HCT116 (cell line): ENCODE results near the gene PKNOX2. TPM values are rescaled to one million over a fixed set of nuclear protein-coding genes. Genes with fewer than 3 reads are reported as not detected.

ENCODE experiments used
- ATAC-seq: fragments of 200-7000 bp; cut with Tn5 transposase; 2 replicates; pipeline ENCODE4 v1.9.1; 2020; ENCODE audit warnings: mild to moderate bottlenecking, moderate library complexity
- BruUV-seq: library from RNA; stranded (reverse); fragments of 400-500 nt; replicated peaks from 2 replicates; lab custom pipeline; 2021; lab: Mats Ljungman, UMichigan
- CTCF ChIA-PET: fragments of 300-600 bp; sonication (Branson Sonifier 250); formaldehyde crosslinking; loops from one replicate; lab custom pipeline; 2021; ENCODE audit warnings: antibody characterized with exemption; lab: Charles Lee
- POLR2A ChIA-PET: fragments of 300-600, 350-600 bp; sonication (Branson Sonifier 250); formaldehyde crosslinking; loops from one replicate; lab custom pipeline; 2021; ENCODE audit warnings: antibody characterized with exemption; lab: Charles Lee
- RAD21 ChIA-PET, 2 experiments: fragments of 300-600 bp; sonication (Branson Sonifier 250); formaldehyde crosslinking; loops; one replicate each; lab custom pipeline; 2023; ENCODE audit warnings: low total read pairs in 2 of 2; ENCODE audit not compliant: uncharacterized antibody in 2 of 2, unreplicated experiment in 2 of 2, low non-redundant PET in 1 of 2; lab: Charles Lee
- DNase-seq: peaks from one replicate; pipeline ENCODE4 v3.0.0-alpha.2; 2010; ENCODE audit warnings: low read depth, low spot score
- H2AFZ ChIP-seq: fragments of 200-600 bp; shearing (Covaris generic), sonication (generic); 2 replicates; pipeline ENCODE4 v1.6.1; 2017; ENCODE audit warnings: low read depth, mixed run types, mixed read lengths, antibody characterized with exemption, low read length; ENCODE audit not compliant: poor library complexity, severe bottlenecking
- H3K27ac ChIP-seq: 2 replicates; pipeline ENCODE4 v1.5.1; 2012; ENCODE audit warnings: low read depth, low read length
- H3K27me3 ChIP-seq: fragments of 200-600 bp; sonication (generic); 2 replicates; pipeline ENCODE4 v1.6.1; 2016; ENCODE audit warnings: mixed run types, low read length, mixed read lengths; ENCODE audit not compliant: insufficient read depth
- H3K36me3 ChIP-seq, 2 experiments: fragments of 200-500 bp in 1 of 2; fragments of 200-600 bp in 1 of 2; sonication (Bioruptor generic) in 1 of 2; sonication (generic) in 1 of 2; 2 replicates each; pipeline versions ENCODE4 v1.5.1 to v1.6.1; 2014 to 2016; ENCODE audit warnings: low read length in 2 of 2, inconsistent platforms in 1 of 2, mixed read lengths in 1 of 2, mixed run types in 1 of 2; ENCODE audit not compliant: insufficient read depth in 2 of 2, control insufficient read depth in 1 of 2
- H3K4me1 ChIP-seq, 2 experiments: fragments of 200-600 bp in 1 of 2; sonication (generic) in 1 of 2; 2 replicates each; pipeline versions ENCODE4 v1.5.1 to v1.6.1; 2012 to 2017; ENCODE audit warnings: low read length in 2 of 2, inconsistent platforms in 1 of 2, mild to moderate bottlenecking in 1 of 2, mixed read lengths in 1 of 2, mixed run types in 1 of 2, moderate library complexity in 1 of 2; ENCODE audit not compliant: insufficient read depth in 2 of 2, control insufficient read depth in 1 of 2
- H3K4me2 ChIP-seq: fragments of 200-600 bp; sonication (generic); 2 replicates; pipeline ENCODE4 v1.6.1; 2017; ENCODE audit warnings: mixed run types, low read length, mixed read lengths
- H3K4me3 ChIP-seq, 2 experiments: fragments of 200-600 bp in 1 of 2; sonication (generic) in 1 of 2; replicated peaks in 1 of 2; 2 replicates each; pipeline ENCODE4 v1.5.1; 2011 to 2016; ENCODE audit warnings: low read length in 2 of 2, control low read depth in 1 of 2, low read depth in 1 of 2, mild to moderate bottlenecking in 1 of 2, mixed read lengths in 1 of 2, mixed run types in 1 of 2
- H3K79me2 ChIP-seq: fragments of 200-600 bp; sonication (generic); 2 replicates; pipeline ENCODE4 v1.6.1; 2017; ENCODE audit warnings: mild to moderate bottlenecking, mixed run types, low read length, moderate library complexity, mixed read lengths; ENCODE audit not compliant: insufficient read depth
- H3K9ac ChIP-seq: fragments of 200-600 bp; sonication (generic); 2 replicates; pipeline ENCODE4 v1.6.1; 2016; ENCODE audit warnings: low read length, mixed read lengths
- H3K9me2 ChIP-seq: fragments of 200-600 bp; sonication (generic), shearing (Covaris generic); 2 replicates; pipeline ENCODE4 v1.6.1; 2017; ENCODE audit warnings: mixed run types, mild to moderate bottlenecking, moderate library complexity; ENCODE audit not compliant: insufficient read depth
- H3K9me3 ChIP-seq, 2 experiments: fragments of 200-500 bp in 1 of 2; fragments of 200-600 bp in 1 of 2; sonication (Bioruptor generic) in 1 of 2; sonication (generic) in 1 of 2; 2 replicates each; pipeline ENCODE4 v1.6.1; 2014 to 2017; ENCODE audit warnings: low read length in 2 of 2, mixed read lengths in 2 of 2, inconsistent platforms in 1 of 2, low read depth in 1 of 2, mild to moderate bottlenecking in 1 of 2, mixed run types in 1 of 2, moderate library complexity in 1 of 2; ENCODE audit not compliant: control insufficient read depth in 1 of 2, insufficient read depth in 1 of 2
- H4K20me1 ChIP-seq: fragments of 200-600 bp; sonication (generic), shearing (Covaris generic); 2 replicates; pipeline ENCODE4 v1.6.1; 2017; ENCODE audit warnings: mixed run types, mild to moderate bottlenecking, moderate library complexity; ENCODE audit not compliant: insufficient read depth
- CEBPB ChIP-seq: IDR thresholded peaks from 2 replicates; pipeline ENCODE4 v1.6.1; 2012; ENCODE audit warnings: low read depth
- EGR1 ChIP-seq: IDR thresholded peaks from 2 replicates; pipeline ENCODE4 v1.6.1; 2012; ENCODE audit warnings: low read depth
- EZH2 ChIP-seq: fragments of 200-600 bp; sonication (generic); IDR thresholded peaks from 2 replicates; pipeline ENCODE4 v1.6.1; 2017; ENCODE audit warnings: antibody characterized with exemption, mixed run types
- EZH2phosphoT487 ChIP-seq: fragments of 200-600 bp; IDR thresholded peaks from 2 replicates; pipeline ENCODE4 v1.6.1; 2018; ENCODE audit warnings: antibody characterized with exemption, borderline replicate concordance
- POLR2AphosphoS5 ChIP-seq: IDR thresholded peaks from 2 replicates; pipeline ENCODE4 v1.6.1; 2011; ENCODE audit warnings: mild to moderate bottlenecking, low read depth, low read length, moderate library complexity
- RAD21 ChIP-seq: IDR thresholded peaks from 2 replicates; pipeline ENCODE4 v1.6.1; 2012; ENCODE audit warnings: low read depth, mild to moderate bottlenecking
- SP1 ChIP-seq: IDR thresholded peaks from 2 replicates; pipeline ENCODE4 v1.6.1; 2012; ENCODE audit warnings: low read depth
- TCF7L2 ChIP-seq: IDR thresholded peaks from 2 replicates; pipeline ENCODE4 v1.7.0; 2011; ENCODE audit warnings: borderline replicate concordance, inconsistent platforms; ENCODE audit not compliant: insufficient read depth, insufficient read length; ENCODE audit errors: extremely low read depth
- ZFX ChIP-seq: fragments of 450-650 bp; IDR thresholded peaks from 2 replicates; pipeline ENCODE4 v1.6.1; 2017
- ZNF274 ChIP-seq: fragments of 200-500 bp; sonication (Bioruptor generic); IDR thresholded peaks from 2 replicates; pipeline ENCODE4 v1.6.1; 2014; ENCODE audit warnings: mild to moderate bottlenecking, low read depth, low read length, inconsistent platforms
- intact Hi-C: fragments of 100-400 bp; cut with micrococcal nuclease; formaldehyde crosslinking; loops from 2 replicates; pipeline ENCODE4 v1.10.0; 2022
- total RNA-seq: library from RNA; stranded (reverse); gene quantifications from one replicate; pipeline ENCODE4 v1.2.1, GENCODE V29; 2021; ENCODE audit not compliant: unreplicated experiment
- TF ChIP-seq, protein P1 (sequence below): IDR thresholded peaks from 2 replicates; pipeline ENCODE4 v1.6.1; 2012
- TF ChIP-seq, protein P2 (sequence below): IDR thresholded peaks from 2 replicates; pipeline ENCODE4 v1.6.1; 2012; ENCODE audit warnings: low read depth

PKNOX2 gene
- total RNA-seq, 1 experiment from 2014 or later: 0.20 TPM

DNA sequence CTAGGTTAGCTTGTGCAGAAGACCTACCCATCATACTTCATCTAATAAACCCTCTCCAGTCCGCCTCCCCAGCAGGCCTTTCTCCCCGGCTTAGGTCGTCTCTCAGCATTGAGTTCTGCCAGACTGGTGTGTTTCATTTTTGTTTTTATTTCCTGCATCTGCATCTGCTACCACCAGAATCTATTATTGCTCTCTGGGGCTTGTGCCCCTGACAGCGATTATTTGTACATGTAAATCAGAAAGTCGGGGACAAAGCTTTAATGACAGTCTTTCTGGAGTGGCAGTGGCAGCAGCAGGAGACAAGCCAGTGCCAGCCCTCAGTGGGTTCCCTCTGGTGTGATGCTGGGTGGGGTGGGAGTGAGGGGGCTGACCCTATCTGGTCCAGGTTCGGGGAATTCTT lies 127.5 kb downstream of the PKNOX2 start:
- no peak overlapping the region for H2AFZ ChIP-seq
- no peaks in the 10 kb centered on the region for H4K20me1 ChIP-seq
- no peaks in the 10 kb centered on the region for H3K9me3 ChIP-seq
- H3K27me3 ChIP-seq: peaks cover 68% of the 10 kb centered on the region
- BruUV-seq: no TSS peak
- TF ChIP-seq TCF7L2 (no peak), EZH2 (no peak), RAD21 (no peak), ZNF274 (no peak), EZH2phosphoT487 (no peak), POLR2AphosphoS5 (no peak), ZFX (no peak), CEBPB (no peak), EGR1 (no peak)
- TF ChIP-seq, protein P1, sequence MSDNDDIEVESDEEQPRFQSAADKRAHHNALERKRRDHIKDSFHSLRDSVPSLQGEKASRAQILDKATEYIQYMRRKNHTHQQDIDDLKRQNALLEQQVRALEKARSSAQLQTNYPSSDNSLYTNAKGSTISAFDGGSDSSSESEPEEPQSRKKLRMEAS: no peak
- TF ChIP-seq, all 23 proteins: peak for 0
- RAD21 ChIA-PET: no interaction called here
- DNase-seq (no peak), ATAC-seq (no peak)
- H3K36me3 ChIP-seq: no peaks in the 10 kb centered on the region
- POLR2A ChIA-PET: no interaction called here
- H3K9me2 ChIP-seq: no peaks in the 10 kb centered on the region
- no peak overlapping the region for H3K4me3 ChIP-seq
- H3K9ac ChIP-seq: no peak overlapping the region
- H3K79me2 ChIP-seq: no peaks in the 10 kb centered on the region
- CTCF ChIA-PET: no interaction called here
- intact Hi-C loops: no loop called here
- H3K4me2 ChIP-seq: no peak overlapping the region
- H3K27ac ChIP-seq: no peak overlapping the region
- H3K4me1 ChIP-seq: no peaks in the 10 kb centered on the region

DNA sequence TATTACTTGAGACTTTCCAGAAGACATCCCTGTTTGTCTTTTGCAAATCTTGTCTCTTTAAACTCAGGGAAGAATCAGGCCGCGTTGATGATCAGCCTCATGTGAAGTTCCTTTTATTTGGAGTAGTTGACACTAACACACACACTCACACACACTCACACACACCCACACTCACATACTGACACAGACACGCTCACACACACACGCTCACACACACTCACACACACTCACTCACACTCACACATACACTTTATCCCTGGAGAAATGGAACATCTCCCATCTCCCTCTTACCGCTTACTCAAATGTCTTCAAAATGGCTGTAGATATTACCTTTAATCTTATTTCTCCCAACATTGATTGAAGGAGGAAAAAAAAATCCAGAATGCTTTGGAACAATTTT lies 129.0 kb downstream of the PKNOX2 start:
- Histone ChIP-seq H3K4me1 (no peaks in the 10 kb centered on the region), H4K20me1 (no peaks in the 10 kb centered on the region), H3K9ac (no peak overlapping the region), H2AFZ (no peak overlapping the region), H3K27me3 (peaks cover 60% of the 10 kb centered on the region), H3K4me3 (no peak overlapping the region), H3K4me2 (no peak overlapping the region), H3K36me3 (no peaks in the 10 kb centered on the region), H3K27ac (no peak overlapping the region), H3K9me2 (no peaks in the 10 kb centered on the region), H3K79me2 (no peaks in the 10 kb centered on the region), H3K9me3 (no peaks in the 10 kb centered on the region)
- no peak for ATAC-seq
- BruUV-seq: no TSS peak
- CTCF ChIA-PET: no interaction called here
- DNase-seq: no peak
- RAD21 ChIA-PET: no interaction called here
- intact Hi-C loops: no loop called here
- POLR2A ChIA-PET: no interaction called here
- TF ChIP-seq, protein P2, sequence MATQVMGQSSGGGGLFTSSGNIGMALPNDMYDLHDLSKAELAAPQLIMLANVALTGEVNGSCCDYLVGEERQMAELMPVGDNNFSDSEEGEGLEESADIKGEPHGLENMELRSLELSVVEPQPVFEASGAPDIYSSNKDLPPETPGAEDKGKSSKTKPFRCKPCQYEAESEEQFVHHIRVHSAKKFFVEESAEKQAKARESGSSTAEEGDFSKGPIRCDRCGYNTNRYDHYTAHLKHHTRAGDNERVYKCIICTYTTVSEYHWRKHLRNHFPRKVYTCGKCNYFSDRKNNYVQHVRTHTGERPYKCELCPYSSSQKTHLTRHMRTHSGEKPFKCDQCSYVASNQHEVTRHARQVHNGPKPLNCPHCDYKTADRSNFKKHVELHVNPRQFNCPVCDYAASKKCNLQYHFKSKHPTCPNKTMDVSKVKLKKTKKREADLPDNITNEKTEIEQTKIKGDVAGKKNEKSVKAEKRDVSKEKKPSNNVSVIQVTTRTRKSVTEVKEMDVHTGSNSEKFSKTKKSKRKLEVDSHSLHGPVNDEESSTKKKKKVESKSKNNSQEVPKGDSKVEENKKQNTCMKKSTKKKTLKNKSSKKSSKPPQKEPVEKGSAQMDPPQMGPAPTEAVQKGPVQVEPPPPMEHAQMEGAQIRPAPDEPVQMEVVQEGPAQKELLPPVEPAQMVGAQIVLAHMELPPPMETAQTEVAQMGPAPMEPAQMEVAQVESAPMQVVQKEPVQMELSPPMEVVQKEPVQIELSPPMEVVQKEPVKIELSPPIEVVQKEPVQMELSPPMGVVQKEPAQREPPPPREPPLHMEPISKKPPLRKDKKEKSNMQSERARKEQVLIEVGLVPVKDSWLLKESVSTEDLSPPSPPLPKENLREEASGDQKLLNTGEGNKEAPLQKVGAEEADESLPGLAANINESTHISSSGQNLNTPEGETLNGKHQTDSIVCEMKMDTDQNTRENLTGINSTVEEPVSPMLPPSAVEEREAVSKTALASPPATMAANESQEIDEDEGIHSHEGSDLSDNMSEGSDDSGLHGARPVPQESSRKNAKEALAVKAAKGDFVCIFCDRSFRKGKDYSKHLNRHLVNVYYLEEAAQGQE: no peak
- TF ChIP-seq EZH2phosphoT487: no peak
- TF ChIP-seq SP1: no peak
- TF ChIP-seq CEBPB: no peak
